ENCODE data around the gene PTTG1IP. TPM values are rescaled to one million over a fixed set of nuclear protein-coding genes. Genes with fewer than 3 reads are reported as not detected.

The PTTG1IP gene
- total RNA-seq, 1 donor from 2014 or later = 209 TPM

DNA sequence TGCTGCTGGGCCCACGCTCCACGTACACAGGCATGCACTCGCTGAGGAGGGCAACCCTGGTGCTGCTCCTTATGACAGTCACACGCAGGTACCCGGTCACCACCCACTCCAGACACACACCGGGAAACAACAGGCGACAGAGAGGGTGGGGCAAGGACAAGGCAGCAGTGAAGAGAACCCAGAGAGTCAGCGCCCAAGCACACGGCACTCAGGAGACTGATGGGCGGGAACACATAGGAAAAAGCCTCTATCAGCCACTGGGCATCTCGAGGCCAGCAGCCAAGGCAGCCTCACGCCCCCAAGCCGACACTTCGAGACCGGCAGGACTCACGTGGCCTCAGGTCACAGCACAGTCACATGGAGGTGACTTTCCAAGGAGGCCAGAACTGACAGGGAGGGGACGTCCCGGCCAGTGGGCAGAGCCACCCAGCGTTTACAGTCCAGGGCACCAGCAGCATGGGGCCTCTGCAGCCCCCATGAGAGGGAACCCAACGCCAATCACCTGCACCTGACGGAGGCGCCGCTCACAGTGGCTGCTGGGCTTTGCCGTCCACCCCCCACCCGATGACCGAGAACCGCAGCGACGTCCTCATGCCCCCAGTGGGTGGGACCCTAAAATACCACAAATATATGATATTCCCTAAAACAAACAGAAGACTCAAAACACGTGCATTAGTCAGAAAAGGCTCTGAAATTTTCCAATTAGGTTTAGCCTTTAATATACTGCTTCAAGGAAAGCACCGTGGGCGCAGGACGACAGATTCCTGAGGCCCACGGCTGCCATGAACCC is 19.7 kb downstream of the PTTG1IP start:
- Histone ChIP-seq H3K4me3 (no peak overlapping the region), H3K9me3 (no peaks in the 10 kb centered on the region), H3K4me1 (peaks cover 2% of the 10 kb centered on the region), H3K36me3 (peaks cover 100% of the 10 kb centered on the region), H3K27me3 (ENCODE audit: low read depth) (no peaks in the 10 kb centered on the region), H3K27ac (no peak overlapping the region)
- ATAC-seq (peak in 1 of 2 donors; percentile 13), DNase-seq (no peak)
- TF ChIP-seq, protein P1, sequence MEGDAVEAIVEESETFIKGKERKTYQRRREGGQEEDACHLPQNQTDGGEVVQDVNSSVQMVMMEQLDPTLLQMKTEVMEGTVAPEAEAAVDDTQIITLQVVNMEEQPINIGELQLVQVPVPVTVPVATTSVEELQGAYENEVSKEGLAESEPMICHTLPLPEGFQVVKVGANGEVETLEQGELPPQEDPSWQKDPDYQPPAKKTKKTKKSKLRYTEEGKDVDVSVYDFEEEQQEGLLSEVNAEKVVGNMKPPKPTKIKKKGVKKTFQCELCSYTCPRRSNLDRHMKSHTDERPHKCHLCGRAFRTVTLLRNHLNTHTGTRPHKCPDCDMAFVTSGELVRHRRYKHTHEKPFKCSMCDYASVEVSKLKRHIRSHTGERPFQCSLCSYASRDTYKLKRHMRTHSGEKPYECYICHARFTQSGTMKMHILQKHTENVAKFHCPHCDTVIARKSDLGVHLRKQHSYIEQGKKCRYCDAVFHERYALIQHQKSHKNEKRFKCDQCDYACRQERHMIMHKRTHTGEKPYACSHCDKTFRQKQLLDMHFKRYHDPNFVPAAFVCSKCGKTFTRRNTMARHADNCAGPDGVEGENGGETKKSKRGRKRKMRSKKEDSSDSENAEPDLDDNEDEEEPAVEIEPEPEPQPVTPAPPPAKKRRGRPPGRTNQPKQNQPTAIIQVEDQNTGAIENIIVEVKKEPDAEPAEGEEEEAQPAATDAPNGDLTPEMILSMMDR (IDR thresholded peaks at IDR 0.05) = no peak
- intact Hi-C loops (cut with DNase I) = no loop called here

DNA sequence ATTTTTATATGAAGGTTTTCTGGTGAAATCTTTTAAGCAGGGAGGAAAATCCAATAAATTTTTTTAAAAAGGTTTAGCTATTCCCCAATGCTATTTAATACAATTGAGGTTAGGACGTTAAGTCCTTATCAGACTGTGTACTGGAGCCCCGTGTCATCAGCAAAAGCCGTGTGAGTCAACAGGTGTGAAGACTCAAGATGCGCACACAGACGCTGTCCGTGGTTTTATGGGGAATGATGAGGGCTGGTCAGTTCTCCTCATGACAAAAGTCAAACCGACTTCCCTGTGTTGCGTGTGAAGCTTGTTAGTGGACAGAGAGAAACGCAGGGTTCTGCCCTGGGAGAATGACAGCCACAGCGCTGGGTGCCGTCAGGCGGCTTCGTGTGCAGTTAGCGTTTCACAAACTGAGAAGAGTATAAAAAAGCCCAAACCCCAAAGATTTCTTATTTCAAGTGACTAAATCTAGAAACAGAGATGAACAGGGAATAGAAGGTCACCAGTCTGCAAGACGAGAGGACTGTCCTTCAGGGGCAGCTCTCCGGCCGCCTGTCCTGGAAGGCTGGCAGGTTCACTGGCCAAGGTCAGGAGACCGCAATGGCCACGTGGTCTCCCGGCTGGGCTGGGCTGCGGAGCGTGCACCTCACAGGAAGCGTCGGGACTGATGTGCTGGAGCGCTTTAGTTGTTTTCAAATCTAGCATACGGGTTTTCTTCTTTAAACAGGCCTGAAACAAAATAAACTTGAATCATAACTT is 22.4 kb downstream of the PTTG1IP start:
- no peaks in the 10 kb centered on the region for H3K9me3 ChIP-seq
- intact Hi-C loops (cut with DNase I) = no loop called here
- H3K27me3 ChIP-seq (ENCODE audit: low read depth) = no peaks in the 10 kb centered on the region
- H3K4me1 ChIP-seq = peaks cover 10% of the 10 kb centered on the region
- peaks cover 76% of the 10 kb centered on the region for H3K36me3 ChIP-seq
- H3K27ac ChIP-seq = no peak overlapping the region
- TF ChIP-seq, protein P1 (IDR thresholded peaks at IDR 0.05) = no peak
- DNase-seq (no peak), ATAC-seq (no peak)
- H3K4me3 ChIP-seq = no peak overlapping the region

DNA sequence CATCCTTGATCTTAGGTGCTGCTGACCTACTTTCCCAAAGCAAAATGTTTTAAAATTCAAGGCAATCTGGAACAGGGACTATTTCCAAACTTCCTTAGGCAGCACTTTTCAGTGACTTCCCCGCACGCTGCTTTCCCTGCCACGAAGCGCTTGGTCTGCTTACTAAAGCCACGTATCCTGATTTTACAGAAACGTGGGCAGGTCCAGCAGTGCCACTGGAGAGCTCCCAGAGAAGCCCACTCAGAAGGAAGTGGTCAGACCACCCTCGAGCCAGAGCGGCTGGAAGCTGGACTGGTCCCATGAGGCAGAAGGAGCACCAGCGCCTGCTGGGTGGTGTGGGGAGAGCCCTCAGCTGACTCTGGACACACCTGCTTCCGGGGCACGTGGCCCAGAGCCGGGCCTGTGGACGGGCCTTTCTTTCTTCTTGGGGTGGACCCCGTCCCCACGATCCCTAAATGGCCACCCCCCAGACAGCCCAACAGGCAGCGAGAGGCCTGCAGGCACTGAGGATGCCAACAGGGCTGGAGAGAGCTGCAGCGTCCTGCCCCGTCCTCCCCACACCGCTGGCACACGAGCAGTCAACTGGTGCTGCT is 23.2 kb downstream of the PTTG1IP start:
- no peak overlapping the region for H3K27ac ChIP-seq
- no peak for DNase-seq
- H3K27me3 ChIP-seq (ENCODE audit: low read depth) = no peaks in the 10 kb centered on the region
- H3K9me3 ChIP-seq = no peaks in the 10 kb centered on the region
- TF ChIP-seq, protein P1 (IDR thresholded peaks at IDR 0.05) = no peak
- peaks cover 18% of the 10 kb centered on the region for H3K4me1 ChIP-seq
- H3K4me3 ChIP-seq = no peak overlapping the region
- intact Hi-C loops (cut with DNase I) = no loop called here
- no peak for ATAC-seq
- H3K36me3 ChIP-seq = peaks cover 69% of the 10 kb centered on the region

DNA sequence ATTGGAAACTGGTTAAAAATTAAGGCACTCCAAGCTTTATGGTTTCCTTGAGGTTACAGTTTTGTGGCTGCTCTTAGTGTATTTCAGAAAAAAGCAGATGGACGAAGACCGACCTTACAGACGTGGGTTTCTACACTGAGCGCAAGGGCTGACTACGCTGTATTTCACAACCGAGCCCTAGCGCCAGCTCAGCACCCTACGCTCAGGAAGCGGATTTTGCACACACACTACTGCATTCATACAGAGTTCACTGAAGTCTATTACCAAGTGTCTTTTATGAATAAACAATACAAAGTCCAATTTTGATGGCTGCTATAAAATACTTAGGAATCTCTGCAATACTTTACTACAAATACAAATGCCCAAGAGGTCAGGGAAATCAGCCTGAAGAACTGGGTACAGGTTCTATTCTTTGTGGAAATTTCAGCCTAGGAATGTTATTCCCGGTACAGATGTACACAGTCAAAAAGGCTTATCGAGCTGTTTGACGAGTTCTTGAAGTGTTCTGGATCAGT is 23.8 kb downstream of the PTTG1IP start:
- H3K27ac ChIP-seq = no peak overlapping the region
- DNase-seq (no peak), ATAC-seq (no peak)
- intact Hi-C loops (cut with DNase I) = no loop called here
- peaks cover 20% of the 10 kb centered on the region for H3K4me1 ChIP-seq
- H3K4me3 ChIP-seq = no peak overlapping the region
- TF ChIP-seq, protein P1 (IDR thresholded peaks at IDR 0.05) = no peak
- H3K27me3 ChIP-seq (ENCODE audit: low read depth) = no peaks in the 10 kb centered on the region
- no peaks in the 10 kb centered on the region for H3K9me3 ChIP-seq
- peaks cover 62% of the 10 kb centered on the region for H3K36me3 ChIP-seq

DNA sequence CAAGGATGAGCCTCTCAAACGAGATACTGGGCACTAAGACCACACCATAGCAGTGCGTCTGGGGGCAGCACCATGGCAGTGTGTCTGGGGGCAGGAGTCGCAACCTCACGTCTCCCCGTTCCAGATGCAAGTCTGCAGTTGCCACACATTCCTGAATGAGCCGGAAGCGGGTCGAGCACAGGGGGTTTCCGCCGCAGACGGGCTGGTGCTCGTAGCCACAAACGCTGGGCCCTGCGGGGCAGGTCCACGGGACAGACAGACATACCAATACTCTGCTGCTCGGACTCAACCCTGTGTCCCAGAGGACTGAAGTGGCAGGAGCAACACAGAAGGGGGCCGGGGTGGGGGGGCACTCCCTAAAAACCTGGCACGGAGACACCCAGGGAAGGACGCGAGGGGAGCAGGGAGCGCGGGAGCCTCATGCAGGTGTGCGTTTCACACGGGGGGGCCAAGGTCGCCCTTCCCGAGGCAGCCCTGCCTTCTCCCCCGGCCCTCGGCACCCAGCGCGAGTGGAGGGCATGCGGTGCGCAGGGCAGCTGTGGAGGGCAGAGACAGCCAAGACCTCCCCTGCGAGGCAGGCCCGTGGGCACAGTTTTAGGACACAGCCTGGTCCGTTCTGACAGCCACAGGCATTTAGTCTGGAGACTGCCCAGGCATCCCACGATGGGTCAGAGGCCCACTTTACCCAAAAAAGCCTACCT is 24.5 kb downstream of the PTTG1IP start:
- intact Hi-C loops (cut with DNase I) = no loop called here
- ATAC-seq (no peak), DNase-seq (no peak)
- Histone ChIP-seq H3K27ac (no peak overlapping the region), H3K27me3 (ENCODE audit: low read depth) (no peaks in the 10 kb centered on the region), H3K36me3 (peaks cover 55% of the 10 kb centered on the region), H3K9me3 (no peaks in the 10 kb centered on the region), H3K4me1 (peaks cover 20% of the 10 kb centered on the region), H3K4me3 (no peak overlapping the region)
- TF ChIP-seq, protein P1 (IDR thresholded peaks at IDR 0.05) = no peak

All from lower lobe of right lung (tissue), 2 donors.